Measurements from ENCODE around the gene PPP6R3.

PPP6R3 gene

DNA sequence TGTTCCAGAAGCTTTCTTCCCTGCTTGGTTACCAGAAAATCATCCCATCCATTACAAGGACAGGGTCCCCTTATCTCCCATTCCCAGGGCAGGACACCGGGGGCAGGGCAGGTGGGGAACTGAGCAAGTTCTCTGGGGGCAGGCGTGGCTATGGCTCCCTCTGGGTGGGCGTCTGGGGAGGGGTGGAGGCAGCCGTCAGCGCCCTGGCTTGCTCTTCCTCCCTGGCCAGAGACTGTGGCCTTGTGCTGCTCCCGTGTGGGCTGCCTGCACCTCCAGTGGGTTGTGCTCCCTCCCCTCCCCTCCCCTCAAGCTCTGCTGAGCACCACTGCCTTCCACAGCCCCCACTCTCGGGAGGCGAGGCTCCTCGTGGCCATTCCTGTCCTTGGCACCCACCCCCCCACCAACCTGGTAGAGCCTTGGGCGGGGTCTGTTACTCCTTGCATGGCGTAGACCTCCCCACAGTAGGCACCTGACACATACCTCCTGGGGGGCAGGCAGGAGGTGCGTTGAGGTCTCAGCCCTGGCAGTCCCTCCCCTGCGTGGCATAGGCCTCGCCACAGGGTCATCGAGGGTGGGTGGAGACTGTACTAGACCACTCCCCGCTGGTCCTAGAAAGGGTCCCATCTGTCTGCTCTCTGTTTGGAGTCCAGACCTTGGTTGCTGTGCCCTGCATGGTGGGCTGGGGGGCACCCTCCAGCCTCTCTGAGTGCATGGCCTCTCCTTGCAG lies 24.2 kb upstream of the PPP6R3 start:
- Histone ChIP-seq H3K36me3 (ENCODE audit: control insufficient read depth, insufficient read depth, low read length) (no peaks in the 10 kb centered on the region), H3K9ac (no peak overlapping the region), H3K4me2 (ENCODE audit: low read length) (no peak overlapping the region), H3K9me3 (ENCODE audit: control insufficient read depth, low read length) (no peaks in the 10 kb centered on the region), H3K4me1 (no peaks in the 10 kb centered on the region), H3K4me3 (ENCODE audit: low read depth, low read length) (no peak overlapping the region), H3K79me2 (no peaks in the 10 kb centered on the region), H3K27ac (no peak overlapping the region), H2AFZ (no peak overlapping the region), H3K27me3 (ENCODE audit: control insufficient read depth, insufficient read depth, low read length) (no peaks in the 10 kb centered on the region)
- TF ChIP-seq, protein P1, sequence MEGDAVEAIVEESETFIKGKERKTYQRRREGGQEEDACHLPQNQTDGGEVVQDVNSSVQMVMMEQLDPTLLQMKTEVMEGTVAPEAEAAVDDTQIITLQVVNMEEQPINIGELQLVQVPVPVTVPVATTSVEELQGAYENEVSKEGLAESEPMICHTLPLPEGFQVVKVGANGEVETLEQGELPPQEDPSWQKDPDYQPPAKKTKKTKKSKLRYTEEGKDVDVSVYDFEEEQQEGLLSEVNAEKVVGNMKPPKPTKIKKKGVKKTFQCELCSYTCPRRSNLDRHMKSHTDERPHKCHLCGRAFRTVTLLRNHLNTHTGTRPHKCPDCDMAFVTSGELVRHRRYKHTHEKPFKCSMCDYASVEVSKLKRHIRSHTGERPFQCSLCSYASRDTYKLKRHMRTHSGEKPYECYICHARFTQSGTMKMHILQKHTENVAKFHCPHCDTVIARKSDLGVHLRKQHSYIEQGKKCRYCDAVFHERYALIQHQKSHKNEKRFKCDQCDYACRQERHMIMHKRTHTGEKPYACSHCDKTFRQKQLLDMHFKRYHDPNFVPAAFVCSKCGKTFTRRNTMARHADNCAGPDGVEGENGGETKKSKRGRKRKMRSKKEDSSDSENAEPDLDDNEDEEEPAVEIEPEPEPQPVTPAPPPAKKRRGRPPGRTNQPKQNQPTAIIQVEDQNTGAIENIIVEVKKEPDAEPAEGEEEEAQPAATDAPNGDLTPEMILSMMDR (IDR thresholded peaks at IDR 0.05), result no peak

DNA sequence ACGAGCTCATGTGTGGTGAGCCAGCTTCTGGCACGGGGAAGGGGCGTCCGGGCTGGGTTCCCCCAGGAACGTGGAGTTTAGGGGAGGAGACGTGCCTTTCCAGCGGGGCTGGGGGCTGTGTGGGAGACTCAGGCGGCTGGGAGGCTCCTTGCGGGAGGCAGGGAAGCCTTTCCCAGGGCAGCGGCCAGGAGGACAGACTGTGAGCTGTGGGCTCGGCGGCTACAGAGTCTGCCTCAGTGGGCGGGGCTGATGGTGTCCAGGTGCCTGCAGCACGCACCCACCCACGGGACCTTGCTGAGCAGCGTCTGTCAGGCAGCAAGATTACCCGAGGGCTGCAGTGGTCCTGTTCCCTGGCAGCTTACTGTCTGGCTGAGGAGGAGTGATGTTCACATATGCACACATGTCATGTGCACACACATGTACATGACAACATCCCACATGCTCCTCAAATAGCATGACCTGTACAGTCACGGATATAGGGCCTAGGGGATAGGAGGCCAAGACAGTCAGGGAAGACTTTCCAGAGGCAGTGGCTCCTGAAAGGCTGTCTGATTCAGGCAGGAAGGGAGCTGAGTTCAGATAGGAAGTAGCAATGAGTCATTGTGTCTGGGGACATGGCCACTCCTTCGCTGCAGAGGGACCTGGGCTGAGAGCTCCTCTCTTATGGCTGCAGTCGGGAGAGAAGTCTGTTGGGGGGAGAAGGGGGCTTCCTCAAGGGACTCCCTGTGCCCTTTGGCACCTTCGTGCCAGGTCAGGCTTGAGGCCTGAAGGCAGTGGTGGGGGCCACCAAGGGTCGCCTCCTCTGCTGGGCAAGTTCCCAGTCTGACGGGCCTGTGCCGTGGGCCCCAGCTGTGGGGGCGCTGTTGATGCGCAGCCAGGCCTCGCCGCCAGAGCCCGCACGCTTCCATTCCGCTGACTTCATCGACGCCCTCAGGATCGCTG lies 23.3 kb upstream of the PPP6R3 start:
- Histone ChIP-seq H3K27ac (no peak overlapping the region), H2AFZ (no peak overlapping the region), H3K9ac (no peak overlapping the region), H3K4me3 (ENCODE audit: low read depth, low read length) (no peak overlapping the region), H3K4me1 (no peaks in the 10 kb centered on the region), H3K79me2 (no peaks in the 10 kb centered on the region), H3K27me3 (ENCODE audit: control insufficient read depth, insufficient read depth, low read length) (no peaks in the 10 kb centered on the region), H3K36me3 (ENCODE audit: control insufficient read depth, insufficient read depth, low read length) (no peaks in the 10 kb centered on the region), H3K9me3 (ENCODE audit: control insufficient read depth, low read length) (no peaks in the 10 kb centered on the region), H3K4me2 (ENCODE audit: low read length) (no peak overlapping the region)
- TF ChIP-seq, protein P1 (IDR thresholded peaks at IDR 0.05), result no peak

DNA sequence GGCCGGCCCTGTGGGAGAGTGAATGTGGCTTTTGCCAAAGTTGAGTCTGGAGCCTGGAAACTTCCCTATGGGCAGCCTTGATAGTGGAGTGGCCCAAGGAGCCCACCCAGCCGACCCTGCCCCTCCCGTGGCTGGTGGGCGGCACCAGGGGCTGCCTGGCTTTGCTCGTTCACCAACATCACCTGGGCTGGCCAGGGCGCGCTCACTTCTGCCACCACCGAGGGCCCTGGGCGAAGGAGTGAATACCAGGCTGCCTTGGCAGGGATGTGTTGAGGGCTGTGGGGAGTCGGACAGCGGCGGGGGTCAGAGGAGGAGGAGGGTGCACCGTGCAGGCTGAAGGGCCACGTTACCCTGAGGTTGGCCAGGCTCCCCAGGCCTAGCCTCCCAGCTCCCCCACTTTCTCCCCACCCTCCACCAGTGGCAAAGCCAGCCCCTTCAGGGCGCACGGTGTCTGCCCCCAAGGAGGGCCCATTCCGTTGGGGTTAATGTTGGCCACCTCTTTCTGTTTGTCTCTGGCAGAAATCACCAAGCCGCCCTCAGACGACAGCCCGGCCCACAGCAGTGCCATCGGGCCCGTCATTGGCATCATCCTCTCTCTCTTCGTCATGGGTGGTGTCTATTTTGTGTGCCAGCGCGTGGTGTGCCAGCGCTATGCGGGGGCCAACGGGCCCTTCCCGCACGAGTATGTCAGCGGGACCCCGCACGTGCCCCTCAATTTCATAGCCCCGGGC lies 22.5 kb upstream of the PPP6R3 start:
- no peak overlapping the region for H3K27ac ChIP-seq
- H3K36me3 ChIP-seq (ENCODE audit: control insufficient read depth, insufficient read depth, low read length), result no peaks in the 10 kb centered on the region

DNA sequence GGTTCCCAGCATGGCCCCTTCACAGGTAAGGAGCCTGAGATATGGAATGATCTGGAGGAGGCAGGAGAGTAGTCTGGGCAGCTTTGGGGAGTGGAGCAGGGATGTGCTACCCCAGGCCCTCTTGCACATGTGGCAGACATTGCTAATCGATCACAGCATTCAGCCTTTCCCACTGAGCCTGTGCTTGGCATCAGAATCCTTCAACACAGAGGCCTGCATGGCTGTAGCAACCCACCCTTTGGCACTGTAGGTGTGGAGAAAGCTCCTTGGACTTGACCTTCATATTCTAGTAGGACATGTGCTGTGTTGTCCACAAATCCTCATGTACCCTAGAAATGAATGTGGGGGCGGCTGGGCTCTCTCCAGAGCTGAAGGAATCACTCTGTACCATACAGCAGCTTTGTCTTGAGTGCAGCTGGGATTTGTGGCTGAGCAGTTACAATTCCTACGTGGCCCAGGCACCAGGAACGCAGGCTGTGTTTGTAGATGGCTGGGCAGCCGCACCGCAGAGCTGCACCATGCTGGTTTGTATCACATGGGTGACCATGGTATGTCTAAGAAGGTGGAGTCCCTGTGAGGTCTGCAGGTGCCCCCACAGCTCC lies 21.8 kb upstream of the PPP6R3 start:
- Histone ChIP-seq H3K9ac (no peak overlapping the region), H3K27me3 (ENCODE audit: control insufficient read depth, insufficient read depth, low read length) (no peaks in the 10 kb centered on the region), H3K27ac (no peak overlapping the region), H2AFZ (no peak overlapping the region), H3K4me3 (ENCODE audit: low read depth, low read length) (no peak overlapping the region), H3K79me2 (no peaks in the 10 kb centered on the region), H3K4me2 (ENCODE audit: low read length) (no peak overlapping the region), H3K9me3 (ENCODE audit: control insufficient read depth, low read length) (no peaks in the 10 kb centered on the region), H3K36me3 (ENCODE audit: control insufficient read depth, insufficient read depth, low read length) (no peaks in the 10 kb centered on the region), H3K4me1 (no peaks in the 10 kb centered on the region)
- TF ChIP-seq, protein P1 (IDR thresholded peaks at IDR 0.05), result no peak

More for the DNA sequence above, 22.5 kb upstream of the PPP6R3 start:
- H3K79me2 ChIP-seq, result no peaks in the 10 kb centered on the region
- H3K4me2 ChIP-seq (ENCODE audit: low read length), result no peak overlapping the region
- H3K27me3 ChIP-seq (ENCODE audit: control insufficient read depth, insufficient read depth, low read length), result no peaks in the 10 kb centered on the region
- no peaks in the 10 kb centered on the region for H3K4me1 ChIP-seq
- H3K9ac ChIP-seq, result no peak overlapping the region
- H2AFZ ChIP-seq, result no peak overlapping the region
- no peaks in the 10 kb centered on the region for H3K9me3 ChIP-seq (ENCODE audit: control insufficient read depth, low read length)
- H3K4me3 ChIP-seq (ENCODE audit: low read depth, low read length), result no peak overlapping the region
- TF ChIP-seq, protein P1 (IDR thresholded peaks at IDR 0.05), result no peak
